ENCODE results near the gene TIMM10.

GRCh38 chr11:57511741-57512430, 18.7 kb downstream of the TIMM10 start:
- TF ChIP-seq CTCF (IDR thresholded peaks at IDR 0.05; ENCODE audit: insufficient read depth, low read length) (no peak), POLR2AphosphoS5 (IDR thresholded peaks at IDR 0.05; ENCODE audit: low read depth) (no peak), REST (IDR thresholded peaks at IDR 0.05; ENCODE audit: insufficient replicate concordance, low read depth) (no peak)

Measured in HL-60 (cell line).